OCI-LY1 (cell line): ENCODE results near the gene RANBP1.

Experiments used
- CTCF ChIP-seq: fragments of 200-600 bp; sonication (generic), shearing (Covaris generic); IDR thresholded peaks from 2 replicates; pipeline ENCODE4 v1.5.1; 2017; ENCODE audit warnings: mild to moderate bottlenecking, antibody characterized with exemption, low read length, moderate library complexity, mixed read lengths
- EZH2 ChIP-seq: fragments of 200-600 bp; sonication (generic), shearing (Covaris generic); IDR thresholded peaks from 2 replicates; pipeline ENCODE4 v1.8.0; 2017; ENCODE audit warnings: borderline replicate concordance, mixed run types, mild to moderate bottlenecking, antibody characterized with exemption, low read length, moderate library complexity, mixed read lengths

- TF ChIP-seq CTCF = no peak
- no peak for TF ChIP-seq EZH2
Measured at GRCh38 chr22:20114506-20115475, 1.1 kb upstream of the RANBP1 start.
